Smooth muscle cell (in vitro differentiated cells): Measurements from ENCODE around the gene POC5. TPM values are rescaled to one million over a fixed set of nuclear protein-coding genes. Genes with fewer than 3 reads are reported as not detected.
"Not testable (repeated sequence)": the region's sequence is repeated elsewhere in the genome, so short reads cannot be mapped to it uniquely, and the experiment has no call there.

ENCODE experiments used
- DNase-seq: peaks from one replicate; lab custom pipeline; 2025; ENCODE audit not compliant: unreplicated experiment; lab: John Stamatoyannopoulos, UW
- H2AFZ ChIP-seq: fragments of 200-600 bp; sonication (generic); 2 replicates; pipeline ENCODE4 v1.6.0; 2016; ENCODE audit warnings: antibody characterized with exemption, low read depth, mild to moderate bottlenecking
- H3F3A ChIP-seq: fragments of 200-600 bp; sonication (generic); 2 replicates; pipeline ENCODE4 v1.6.0; 2017; ENCODE audit warnings: antibody characterized with exemption, low read depth
- H3K27ac ChIP-seq: fragments of 200-600 bp; sonication (generic); 2 replicates; pipeline ENCODE4 v1.5.1; 2016; ENCODE audit warnings: low read depth, mild to moderate bottlenecking
- H3K27me3 ChIP-seq: fragments of 200-600 bp; sonication (generic); 2 replicates; pipeline ENCODE4 v1.6.1; 2016; ENCODE audit warnings: low read depth, mild to moderate bottlenecking
- H3K36me3 ChIP-seq: fragments of 200-600 bp; sonication (generic); 2 replicates; pipeline ENCODE4 v1.5.1; 2016; ENCODE audit warnings: low read depth
- H3K4me1 ChIP-seq: fragments of 200-600 bp; sonication (generic); 2 replicates; pipeline ENCODE4 v1.5.1; 2016; ENCODE audit warnings: low read depth
- H3K4me2 ChIP-seq: fragments of 200-600 bp; sonication (generic); 2 replicates; pipeline ENCODE4 v1.6.0; 2016; ENCODE audit warnings: mild to moderate bottlenecking
- H3K4me3 ChIP-seq: fragments of 200-600 bp; sonication (generic); 2 replicates; pipeline ENCODE4 v1.5.1; 2016; ENCODE audit warnings: mild to moderate bottlenecking
- H3K79me2 ChIP-seq: fragments of 200-600 bp; sonication (generic); 2 replicates; pipeline ENCODE4 v1.6.0; 2016; ENCODE audit warnings: low read depth, mild to moderate bottlenecking
- H3K9ac ChIP-seq: fragments of 200-600 bp; sonication (generic); 2 replicates; pipeline ENCODE4 v1.6.0; 2016; ENCODE audit warnings: low read depth
- H3K9me3 ChIP-seq: fragments of 200-600 bp; sonication (generic); replicated peaks from 2 replicates; pipeline ENCODE4 v1.5.1; 2016; ENCODE audit warnings: low read depth
- H4K20me1 ChIP-seq: fragments of 200-600 bp; sonication (generic); 2 replicates; pipeline ENCODE4 v1.6.0; 2016; ENCODE audit warnings: low read depth
- CTCF ChIP-seq: fragments of 200-600 bp; sonication (generic); IDR thresholded peaks from 2 replicates; pipeline ENCODE4 v1.5.1; 2017; ENCODE audit warnings: borderline replicate concordance, mild to moderate bottlenecking, antibody characterized with exemption; ENCODE audit not compliant: insufficient read depth, poor library complexity, severe bottlenecking
- WGBS: methylation state at CpG from one replicate; pipeline ENCODE4 v1.1.7; 2016; ENCODE audit warnings: low lambda C conversion rate; 5-methylcytosine and 5-hydroxymethylcytosine counted together
- polyA plus RNA-seq: library from polyadenylated mRNA; unstranded; fragments of >200 nt; fragmentation: Nextera tagmentation; extraction: Ambion mirVana; gene quantifications from 2 replicates; pipeline ENCODE4 v1.2.1, GENCODE V29; 2016
- total RNA-seq: library from RNA; depleted of rRNA; stranded (reverse); fragments of >200 nt; gene quantifications from 2 replicates; pipeline ENCODE4 v1.2.3, GENCODE V29; 2014

The POC5 gene
- total and polyA plus RNA-seq, 2 experiments from 2014 or later: 4.8 to 15.4 TPM

GRCh38 chr5:75701856-75702255 lies 15.4 kb downstream of the POC5 start:
- Histone ChIP-seq H3F3A (no peaks in the 10 kb centered on the region), H3K27me3 (no peaks in the 10 kb centered on the region), H3K79me2 (no peaks in the 10 kb centered on the region), H3K9ac (no peak overlapping the region), H2AFZ (no peak overlapping the region), H3K4me3 (no peak overlapping the region), H3K4me1 (no peaks in the 10 kb centered on the region), H3K36me3 (peaks cover 10% of the 10 kb centered on the region), H3K4me2 (no peak overlapping the region), H3K27ac (no peak overlapping the region), H3K9me3 (no peaks in the 10 kb centered on the region), H4K20me1 (no peaks in the 10 kb centered on the region)
- 96% methylated on average over 4 of the region's 4 CpGs for WGBS
- no peak for DNase-seq
- TF ChIP-seq CTCF: no peak

GRCh38 chr5:75695472-75696351 lies 21.5 kb downstream of the POC5 start:
- not testable (repeated sequence) for H3K9ac ChIP-seq, H3K79me2 ChIP-seq, H3K36me3 ChIP-seq, H4K20me1 ChIP-seq, DNase-seq, H3F3A ChIP-seq, H3K27me3 ChIP-seq, H2AFZ ChIP-seq, H3K4me2 ChIP-seq, H3K27ac ChIP-seq, H3K9me3 ChIP-seq, H3K4me1 ChIP-seq, H3K4me3 ChIP-seq
- 61% methylated on average over 19 of the region's 22 CpGs for WGBS

- Histone ChIP-seq H3F3A (no peaks in the 10 kb centered on the region), H3K27ac (no peak overlapping the region), H3K9ac (no peak overlapping the region), H3K4me3 (no peak overlapping the region), H3K79me2 (no peaks in the 10 kb centered on the region), H3K4me1 (no peaks in the 10 kb centered on the region), H2AFZ (no peak overlapping the region), H3K4me2 (no peak overlapping the region), H4K20me1 (no peaks in the 10 kb centered on the region), H3K9me3 (no peaks in the 10 kb centered on the region), H3K36me3 (peaks cover 4% of the 10 kb centered on the region), H3K27me3 (no peaks in the 10 kb centered on the region)
- WGBS: 97% methylated on average over 1 of the region's 1 CpG
- TF ChIP-seq CTCF: no peak
- DNase-seq: no peak
These were observed 22.5 kb downstream of the POC5 start for GRCh38 chr5:75694781-75695180.

GRCh38 chr5:75690669-75691068 lies 26.6 kb downstream of the POC5 start:
- no peak for TF ChIP-seq CTCF
- Histone ChIP-seq H3K79me2 (no peaks in the 10 kb centered on the region), H3K4me3 (no peak overlapping the region), H3K4me2 (no peak overlapping the region), H3K27me3 (no peaks in the 10 kb centered on the region), H3K27ac (no peak overlapping the region), H4K20me1 (no peaks in the 10 kb centered on the region), H2AFZ (no peak overlapping the region), H3K36me3 (peaks cover 4% of the 10 kb centered on the region), H3F3A (no peaks in the 10 kb centered on the region), H3K9me3 (no peaks in the 10 kb centered on the region), H3K4me1 (no peaks in the 10 kb centered on the region), H3K9ac (no peak overlapping the region)
- DNase-seq: no peak
- WGBS: 84% methylated on average over 1 of the region's 1 CpG
